ENCODE measurements around the gene PCED1B.
"Not testable (repeated sequence)": the region's sequence is repeated elsewhere in the genome, so short reads cannot be mapped to it uniquely, and the experiment has no call there.

Gene PCED1B

GRCh38 chr12:47200446-47200845, 121.0 kb downstream of the PCED1B start:
- Histone ChIP-seq H3K9ac (ENCODE audit: low read length) (no peak overlapping the region), H3K9me3 (ENCODE audit: insufficient read depth, low read depth, low read length) (no peaks in the 10 kb centered on the region), H2AFZ (ENCODE audit: insufficient read depth, low read length, poor library complexity) (no peak overlapping the region), H3K4me2 (ENCODE audit: low read length) (no peak overlapping the region), H3K27me3 (ENCODE audit: insufficient read depth, low read length) (no peaks in the 10 kb centered on the region), H4K8ac (ENCODE audit: low read depth, low read length) (no peak overlapping the region), H3K79me2 (ENCODE audit: control insufficient read depth, insufficient read depth, low read length, poor library complexity) (no peaks in the 10 kb centered on the region), H3K27ac (ENCODE audit: low read depth, low read length) (no peak overlapping the region), H2BK5ac (ENCODE audit: low read depth, low read length, poor library complexity) (no peak overlapping the region), H3K4ac (ENCODE audit: low read depth, low read length) (no peak overlapping the region), H2BK120ac (ENCODE audit: insufficient read depth, low read length, poor library complexity) (no peak overlapping the region), H3K4me1 (ENCODE audit: control insufficient read depth in 1 of 2, insufficient read depth in 2 of 2, low read length in 2 of 2) (no peaks in the 10 kb centered on the region), H2BK12ac (ENCODE audit: low read length) (no peak overlapping the region), H4K91ac (ENCODE audit: low read depth, low read length) (no peak overlapping the region), H3K36me3 (ENCODE audit: control insufficient read depth in 1 of 2, insufficient read depth in 2 of 2, low read length in 2 of 2) (no peaks in the 10 kb centered on the region), H3K18ac (ENCODE audit: low read length) (no peak overlapping the region), H3K79me1 (ENCODE audit: low read length) (no peaks in the 10 kb centered on the region), H2AK5ac (ENCODE audit: low read length) (no peak overlapping the region), H4K12ac (ENCODE audit: low read depth, low read length) (no peak overlapping the region), H3K4me3 (ENCODE audit: low read depth, low read length) (no peak overlapping the region), H3K23ac (ENCODE audit: low read length) (no peak overlapping the region), H3K14ac (ENCODE audit: low read length) (no peak overlapping the region)
- WGBS (ENCODE audit: extremely low coverage, insufficient coverage, insufficient read length) = no CpG with 5 or more reads among the region's 2 CpGs
- DNase-seq = no peak

GRCh38 chr12:47201190-47201589, 121.8 kb downstream of the PCED1B start:
- no CpG with 5 or more reads among the region's 6 CpGs for WGBS (ENCODE audit: extremely low coverage, insufficient coverage, insufficient read length)
- not testable (repeated sequence) for H2BK5ac ChIP-seq (ENCODE audit: low read depth, low read length, poor library complexity); H3K4me3 ChIP-seq (ENCODE audit: low read depth, low read length); H3K4me1 ChIP-seq (ENCODE audit: control insufficient read depth in 1 of 2, insufficient read depth in 2 of 2, low read length in 2 of 2); H3K4ac ChIP-seq (ENCODE audit: low read depth, low read length); H4K12ac ChIP-seq (ENCODE audit: low read depth, low read length); H3K4me2 ChIP-seq (ENCODE audit: low read length); H4K8ac ChIP-seq (ENCODE audit: low read depth, low read length); H3K36me3 ChIP-seq (ENCODE audit: control insufficient read depth in 1 of 2, insufficient read depth in 2 of 2, low read length in 2 of 2); H2BK120ac ChIP-seq (ENCODE audit: insufficient read depth, low read length, poor library complexity); H3K23ac ChIP-seq (ENCODE audit: low read length); DNase-seq; H3K9me3 ChIP-seq (ENCODE audit: insufficient read depth, low read depth, low read length); H3K79me2 ChIP-seq (ENCODE audit: control insufficient read depth, insufficient read depth, low read length, poor library complexity); H3K27me3 ChIP-seq (ENCODE audit: insufficient read depth, low read length); H2BK12ac ChIP-seq (ENCODE audit: low read length); H3K27ac ChIP-seq (ENCODE audit: low read depth, low read length); H3K18ac ChIP-seq (ENCODE audit: low read length); H2AK5ac ChIP-seq (ENCODE audit: low read length); H3K79me1 ChIP-seq (ENCODE audit: low read length); H4K91ac ChIP-seq (ENCODE audit: low read depth, low read length); H2AFZ ChIP-seq (ENCODE audit: insufficient read depth, low read length, poor library complexity); H3K9ac ChIP-seq (ENCODE audit: low read length); H3K14ac ChIP-seq (ENCODE audit: low read length)

DNA sequence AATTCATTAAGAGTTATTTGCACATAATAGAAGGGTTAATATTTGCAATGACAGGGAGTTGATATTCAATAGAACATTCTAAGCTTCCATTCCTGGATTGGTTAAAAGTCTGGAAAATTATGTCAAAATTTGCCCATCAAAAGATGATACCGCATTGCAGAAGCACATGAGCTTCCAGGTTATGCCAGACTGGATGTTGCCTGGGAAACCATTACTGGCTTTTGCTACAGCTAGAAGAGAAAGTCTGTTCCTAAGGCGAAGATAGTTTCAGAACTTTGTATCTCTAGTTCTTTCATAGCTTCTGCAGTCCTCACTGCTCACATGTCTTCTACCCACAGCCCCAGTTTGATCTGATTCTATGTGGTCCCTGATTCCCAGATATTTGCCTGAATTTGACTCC, 122.8 kb downstream of the PCED1B start:
- Histone ChIP-seq H4K91ac (ENCODE audit: low read depth, low read length) (no peak overlapping the region), H3K4me3 (ENCODE audit: low read depth, low read length) (no peak overlapping the region), H3K36me3 (ENCODE audit: control insufficient read depth in 1 of 2, insufficient read depth in 2 of 2, low read length in 2 of 2) (no peaks in the 10 kb centered on the region), H3K23ac (ENCODE audit: low read length) (no peak overlapping the region), H3K4me1 (ENCODE audit: control insufficient read depth in 1 of 2, insufficient read depth in 2 of 2, low read length in 2 of 2) (no peaks in the 10 kb centered on the region), H3K18ac (ENCODE audit: low read length) (no peak overlapping the region), H3K79me1 (ENCODE audit: low read length) (no peaks in the 10 kb centered on the region), H3K14ac (ENCODE audit: low read length) (no peak overlapping the region), H3K4ac (ENCODE audit: low read depth, low read length) (no peak overlapping the region), H3K27ac (ENCODE audit: low read depth, low read length) (no peak overlapping the region), H2BK5ac (ENCODE audit: low read depth, low read length, poor library complexity) (no peak overlapping the region), H3K9me3 (ENCODE audit: insufficient read depth, low read depth, low read length) (no peaks in the 10 kb centered on the region), H2AK5ac (ENCODE audit: low read length) (no peak overlapping the region), H3K9ac (ENCODE audit: low read length) (no peak overlapping the region), H3K4me2 (ENCODE audit: low read length) (no peak overlapping the region), H2AFZ (ENCODE audit: insufficient read depth, low read length, poor library complexity) (no peak overlapping the region), H4K8ac (ENCODE audit: low read depth, low read length) (no peak overlapping the region), H2BK12ac (ENCODE audit: low read length) (no peak overlapping the region), H3K79me2 (ENCODE audit: control insufficient read depth, insufficient read depth, low read length, poor library complexity) (no peaks in the 10 kb centered on the region), H3K27me3 (ENCODE audit: insufficient read depth, low read length) (no peaks in the 10 kb centered on the region), H4K12ac (ENCODE audit: low read depth, low read length) (no peak overlapping the region), H2BK120ac (ENCODE audit: insufficient read depth, low read length, poor library complexity) (no peak overlapping the region)
- DNase-seq = no peak
- WGBS (ENCODE audit: extremely low coverage, insufficient coverage, insufficient read length) = no CpG with 5 or more reads among the region's 2 CpGs

GRCh38 chr12:47205532-47206449, 126.4 kb downstream of the PCED1B start:
- no peak overlapping the region for H2AK5ac ChIP-seq (ENCODE audit: low read length)
- H3K4me3 ChIP-seq (ENCODE audit: low read depth, low read length) = no peak overlapping the region
- H3K79me2 ChIP-seq (ENCODE audit: control insufficient read depth, insufficient read depth, low read length, poor library complexity) = no peaks in the 10 kb centered on the region
- H4K91ac ChIP-seq (ENCODE audit: low read depth, low read length) = no peak overlapping the region
- H4K8ac ChIP-seq (ENCODE audit: low read depth, low read length) = no peak overlapping the region
- H2BK120ac ChIP-seq (ENCODE audit: insufficient read depth, low read length, poor library complexity) = no peak overlapping the region
- no peak overlapping the region for H3K18ac ChIP-seq (ENCODE audit: low read length)
- no CpG with 5 or more reads among the region's 8 CpGs for WGBS (ENCODE audit: extremely low coverage, insufficient coverage, insufficient read length)
- no peak overlapping the region for H3K27ac ChIP-seq (ENCODE audit: low read depth, low read length)
- no peaks in the 10 kb centered on the region for H3K27me3 ChIP-seq (ENCODE audit: insufficient read depth, low read length)
- H3K9me3 ChIP-seq (ENCODE audit: insufficient read depth, low read depth, low read length) = no peaks in the 10 kb centered on the region
- no peaks in the 10 kb centered on the region for H3K36me3 ChIP-seq (ENCODE audit: control insufficient read depth in 1 of 2, insufficient read depth in 2 of 2, low read length in 2 of 2)
- no peak overlapping the region for H2BK5ac ChIP-seq (ENCODE audit: low read depth, low read length, poor library complexity)
- no peak overlapping the region for H3K23ac ChIP-seq (ENCODE audit: low read length)
- no peak overlapping the region for H3K4me2 ChIP-seq (ENCODE audit: low read length)
- H3K9ac ChIP-seq (ENCODE audit: low read length) = no peak overlapping the region
- H4K12ac ChIP-seq (ENCODE audit: low read depth, low read length) = no peak overlapping the region
- no peaks in the 10 kb centered on the region for H3K79me1 ChIP-seq (ENCODE audit: low read length)
- H3K4ac ChIP-seq (ENCODE audit: low read depth, low read length) = no peak overlapping the region
- H2BK12ac ChIP-seq (ENCODE audit: low read length) = no peak overlapping the region
- H2AFZ ChIP-seq (ENCODE audit: insufficient read depth, low read length, poor library complexity) = no peak overlapping the region
- DNase-seq = no peak
- no peak overlapping the region for H3K14ac ChIP-seq (ENCODE audit: low read length)
- H3K4me1 ChIP-seq (ENCODE audit: control insufficient read depth in 1 of 2, insufficient read depth in 2 of 2, low read length in 2 of 2) = peaks cover 0 to 2% of the 10 kb centered on the region in 2 experiments

All from trophoblast cell (in vitro differentiated cells and primary cell).